Ascending aorta (tissue), 2 donors: ENCODE results near the gene LCNL1. TPM values are rescaled to one million over a fixed set of nuclear protein-coding genes. Genes with fewer than 3 reads are reported as not detected.

Source experiments
- DNase-seq, 2 donors: peaks; one replicate each; pipeline ENCODE4 v3.0.0-alpha.2; 2019; ENCODE audit warnings: low spot score in 2 of 2
- H3K27ac ChIP-seq, 2 donors: fragments of 200-600 bp; sonication (generic); one replicate each; pipeline ENCODE4 v1.5.1; 2016 to 2017; ENCODE audit warnings: mild to moderate bottlenecking in 1 of 2
- H3K27me3 ChIP-seq: fragments of 200-600 bp; sonication (generic); one replicate; pipeline ENCODE4 v1.5.1; 2017
- H3K36me3 ChIP-seq, 2 donors: fragments of 200-600 bp; sonication (generic); one replicate each; pipeline ENCODE4 v1.5.1; 2016
- H3K4me1 ChIP-seq, 2 donors: fragments of 200-600 bp; sonication (generic); one replicate each; pipeline ENCODE4 v1.5.1; 2016 to 2017; ENCODE audit warnings: mild to moderate bottlenecking in 1 of 2
- H3K4me3 ChIP-seq, 2 donors: fragments of 200-600 bp; sonication (generic); one replicate each; pipeline ENCODE4 v1.5.1; 2016 to 2017; ENCODE audit warnings: mild to moderate bottlenecking in 1 of 2
- H3K9me3 ChIP-seq, 2 donors: fragments of 200-600 bp; sonication (generic); one replicate each; pipeline ENCODE4 v1.5.1; 2016
- intact Hi-C: fragments of 100-400 bp; cut with DNase I; formaldehyde crosslinking; loops from one replicate; pipeline ENCODE4 v1.15.1; 2023
- total RNA-seq: library from RNA; depleted of rRNA; stranded (reverse); fragments of >200 nt; gene quantifications from one replicate; pipeline ENCODE4 v1.1.0, GENCODE V29; 2016
- TF ChIP-seq, protein P1 (sequence below), 3 experiments: fragments of 200-600 bp in 2 of 3; fragments of 450-650 bp in 1 of 3; sonication (generic) in 2 of 3; IDR thresholded peaks; one replicate each; pipeline ENCODE4 v1.5.1; 2016 to 2019; ENCODE audit warnings: antibody characterized with exemption in 3 of 3, mild to moderate bottlenecking in 1 of 3, moderate library complexity in 1 of 3

LCNL1 gene
- total RNA-seq, 1 donor from 2014 or later = not detected

DNA sequence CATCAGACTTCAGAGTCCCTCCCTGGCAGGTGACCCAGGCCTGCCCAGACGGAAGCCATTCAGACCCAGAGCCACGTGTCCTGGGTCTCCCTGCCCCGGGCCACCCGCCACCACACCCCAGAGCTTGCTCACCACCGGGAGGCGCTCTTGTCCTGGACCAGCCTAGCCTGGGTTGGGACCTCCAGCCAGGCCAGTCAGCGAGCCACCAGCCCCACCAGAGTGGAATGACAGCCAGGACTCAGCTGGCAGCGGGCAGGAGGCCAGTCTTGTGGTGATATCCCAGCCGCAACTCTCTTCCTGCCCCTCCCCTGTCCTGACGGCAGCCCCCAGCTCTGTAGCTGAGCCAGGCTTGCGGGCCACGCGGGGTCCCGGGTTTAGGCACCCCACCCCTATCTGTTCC lies 7.1 kb upstream of the LCNL1 start:
- Histone ChIP-seq H3K36me3 (no peaks in the 10 kb centered on the region), H3K27me3 (no peaks in the 10 kb centered on the region), H3K4me1 (peaks cover 7 to 8% of the 10 kb centered on the region in 2 donors), H3K9me3 (no peaks in the 10 kb centered on the region), H3K4me3 (no peak overlapping the region), H3K27ac (no peak overlapping the region)
- intact Hi-C loops = no loop called here
- TF ChIP-seq, protein P1, sequence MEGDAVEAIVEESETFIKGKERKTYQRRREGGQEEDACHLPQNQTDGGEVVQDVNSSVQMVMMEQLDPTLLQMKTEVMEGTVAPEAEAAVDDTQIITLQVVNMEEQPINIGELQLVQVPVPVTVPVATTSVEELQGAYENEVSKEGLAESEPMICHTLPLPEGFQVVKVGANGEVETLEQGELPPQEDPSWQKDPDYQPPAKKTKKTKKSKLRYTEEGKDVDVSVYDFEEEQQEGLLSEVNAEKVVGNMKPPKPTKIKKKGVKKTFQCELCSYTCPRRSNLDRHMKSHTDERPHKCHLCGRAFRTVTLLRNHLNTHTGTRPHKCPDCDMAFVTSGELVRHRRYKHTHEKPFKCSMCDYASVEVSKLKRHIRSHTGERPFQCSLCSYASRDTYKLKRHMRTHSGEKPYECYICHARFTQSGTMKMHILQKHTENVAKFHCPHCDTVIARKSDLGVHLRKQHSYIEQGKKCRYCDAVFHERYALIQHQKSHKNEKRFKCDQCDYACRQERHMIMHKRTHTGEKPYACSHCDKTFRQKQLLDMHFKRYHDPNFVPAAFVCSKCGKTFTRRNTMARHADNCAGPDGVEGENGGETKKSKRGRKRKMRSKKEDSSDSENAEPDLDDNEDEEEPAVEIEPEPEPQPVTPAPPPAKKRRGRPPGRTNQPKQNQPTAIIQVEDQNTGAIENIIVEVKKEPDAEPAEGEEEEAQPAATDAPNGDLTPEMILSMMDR (IDR thresholded peaks at IDR 0.05) = peak in 1 of 3 experiments; percentile 7
- no peak for DNase-seq

DNA sequence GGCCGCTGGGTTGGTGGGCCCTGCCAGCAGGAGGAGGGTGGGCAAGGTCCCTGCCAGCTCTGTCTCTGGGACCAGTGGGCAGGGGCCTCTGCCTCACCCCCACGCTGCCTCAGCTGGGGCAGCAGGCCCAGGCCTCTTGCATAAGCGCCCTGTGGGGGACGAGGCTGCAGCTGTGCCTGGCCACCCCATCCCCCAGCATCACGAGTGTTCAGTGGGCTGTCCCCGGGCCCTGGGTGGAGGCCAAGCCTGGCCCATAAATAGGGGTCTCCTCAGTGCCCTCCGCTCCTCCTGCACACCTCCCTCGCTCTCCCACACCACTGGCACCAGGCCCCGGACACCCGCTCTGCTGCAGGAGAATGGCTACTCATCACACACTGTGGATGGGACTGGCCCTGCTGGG lies 5.6 kb upstream of the LCNL1 start, which contains the start of gene PTGDS:
PTGDS (plus strand) TSS at position 282 of the 400 bp plus-strand sequence; CDS start at position 357, 75 bp downstream.
- no peak for DNase-seq

DNA sequence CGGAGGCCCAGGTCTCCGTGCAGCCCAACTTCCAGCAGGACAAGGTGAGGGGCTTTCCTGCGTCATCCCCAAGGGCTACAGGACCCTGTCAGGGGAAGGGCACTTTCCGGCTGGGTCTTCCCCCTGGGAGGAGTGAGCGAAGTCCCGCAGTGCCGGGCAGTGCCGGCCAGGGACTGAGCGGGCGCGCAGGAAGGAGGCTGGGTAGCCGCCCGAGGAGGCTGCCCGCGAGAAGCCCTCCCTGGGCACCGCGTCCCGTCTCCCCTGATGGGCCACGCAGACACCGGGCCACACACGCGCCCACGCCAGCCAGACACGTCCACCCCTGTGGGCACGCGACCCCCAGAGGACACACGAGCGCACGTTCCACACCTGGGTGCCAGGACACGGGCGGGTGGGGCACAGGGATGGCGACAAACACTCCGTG lies 5.1 kb upstream of the LCNL1 start:
- no peak for DNase-seq
- Histone ChIP-seq H3K9me3 (no peaks in the 10 kb centered on the region), H3K36me3 (no peaks in the 10 kb centered on the region), H3K4me1 (peaks cover 7 to 8% of the 10 kb centered on the region in 2 donors), H3K27ac (no peak overlapping the region), H3K4me3 (peak overlapping the region; percentile 46 to 73), H3K27me3 (no peaks in the 10 kb centered on the region)
- TF ChIP-seq, protein P1 (IDR thresholded peaks at IDR 0.05) = no peak
- intact Hi-C loops = no loop called here

More for the DNA sequence above, 5.6 kb upstream of the LCNL1 start, which contains the start of gene PTGDS:
- peaks cover 7 to 8% of the 10 kb centered on the region in 2 donors for H3K4me1 ChIP-seq
- TF ChIP-seq, protein P1 (IDR thresholded peaks at IDR 0.05) = no peak
- H3K4me3 ChIP-seq = peak within 1 kb of the TSS; percentile 46 to 73
- H3K36me3 ChIP-seq = no peaks in the 10 kb centered on the region
- H3K9me3 ChIP-seq = no peaks in the 10 kb centered on the region
- no peaks in the 10 kb centered on the region for H3K27me3 ChIP-seq
- no peak within 1 kb of the TSS for H3K27ac ChIP-seq
- intact Hi-C loops = no loop called here

DNA sequence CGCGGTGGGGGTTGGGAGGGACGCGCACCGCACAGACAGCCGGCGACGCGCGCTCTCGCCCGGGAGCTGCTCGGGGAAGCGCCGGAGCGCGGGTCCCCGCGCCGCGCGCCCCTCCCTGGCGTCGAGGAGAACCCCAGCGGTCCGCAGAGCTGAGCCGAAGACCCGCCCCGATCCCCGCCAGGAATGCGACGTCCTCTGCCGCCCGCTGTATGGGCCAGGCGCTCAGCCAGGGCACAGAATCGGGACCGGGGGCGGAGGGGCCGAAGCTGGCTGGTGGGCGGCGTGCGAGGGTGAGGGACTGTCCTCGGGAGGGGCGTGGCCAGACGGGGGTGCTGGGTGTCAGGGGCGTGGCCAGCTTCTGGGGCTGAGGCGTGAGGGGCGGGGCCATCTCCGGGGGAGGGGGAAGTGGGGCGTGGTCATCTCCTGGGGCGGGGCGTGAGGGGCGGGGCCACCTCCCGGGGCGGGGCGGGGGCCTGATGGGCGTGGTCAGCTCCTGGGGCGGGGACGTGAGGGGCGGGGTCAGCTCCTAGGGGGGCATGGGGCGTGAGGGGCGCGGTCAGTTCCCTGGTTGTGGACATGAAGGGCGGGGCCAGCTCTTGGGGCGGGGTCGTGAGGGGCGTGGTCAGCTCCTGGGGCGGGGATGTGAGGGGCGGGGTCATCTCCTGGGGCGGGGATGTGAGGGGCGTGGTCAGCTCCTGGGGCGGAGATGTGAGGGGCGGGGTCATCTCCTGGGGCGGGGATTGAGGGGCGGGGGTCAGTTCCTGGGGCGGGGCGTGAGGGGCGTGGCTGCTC lies 4.5 kb upstream of the LCNL1 start:
- TF ChIP-seq, protein P1 (IDR thresholded peaks at IDR 0.05) = no peak
- Histone ChIP-seq H3K27me3 (no peaks in the 10 kb centered on the region), H3K36me3 (no peaks in the 10 kb centered on the region), H3K9me3 (no peaks in the 10 kb centered on the region), H3K27ac (no peak overlapping the region), H3K4me1 (peaks cover 7 to 8% of the 10 kb centered on the region in 2 donors), H3K4me3 (peak overlapping the region; percentile 46 to 73)
- intact Hi-C loops = no loop called here
- no peak for DNase-seq

DNA sequence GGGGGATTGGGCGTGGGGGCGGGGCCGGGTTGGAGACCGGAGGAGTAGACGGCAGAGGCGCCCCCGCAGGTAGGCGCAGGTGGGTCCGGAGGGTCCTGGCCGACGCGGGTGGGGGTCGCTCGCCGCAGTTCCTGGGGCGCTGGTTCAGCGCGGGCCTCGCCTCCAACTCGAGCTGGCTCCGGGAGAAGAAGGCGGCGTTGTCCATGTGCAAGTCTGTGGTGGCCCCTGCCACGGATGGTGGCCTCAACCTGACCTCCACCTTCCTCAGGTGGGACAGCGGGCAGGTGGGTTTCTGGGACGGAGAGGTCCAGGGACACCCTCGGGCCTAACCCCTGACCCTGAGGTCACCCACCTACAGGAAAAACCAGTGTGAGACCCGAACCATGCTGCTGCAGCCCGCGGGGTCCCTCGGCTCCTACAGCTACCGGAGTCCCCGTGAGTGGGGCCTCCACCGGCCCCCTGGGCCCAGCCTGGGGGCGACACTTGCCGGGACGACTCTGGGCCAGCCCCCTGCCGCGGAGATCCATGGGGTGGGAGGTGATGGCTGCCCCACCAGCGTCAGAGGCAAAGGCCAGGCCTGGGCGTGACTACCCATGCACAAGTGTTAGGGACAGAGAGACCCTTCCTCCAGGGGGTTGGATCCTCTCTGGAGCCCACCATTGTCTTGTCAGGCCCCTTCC lies 3.8 kb upstream of the LCNL1 start:
- TF ChIP-seq, protein P1 (IDR thresholded peaks at IDR 0.05) = no peak
- no peaks in the 10 kb centered on the region for H3K27me3 ChIP-seq
- no peaks in the 10 kb centered on the region for H3K36me3 ChIP-seq
- no peak for DNase-seq
- H3K4me1 ChIP-seq = peaks cover 7 to 8% of the 10 kb centered on the region in 2 donors
- no peak overlapping the region for H3K27ac ChIP-seq
- intact Hi-C loops = no loop called here
- no peak overlapping the region for H3K4me3 ChIP-seq
- H3K9me3 ChIP-seq = no peaks in the 10 kb centered on the region
